Measurements from ENCODE around the gene ETV4. TPM values are rescaled to one million over a fixed set of nuclear protein-coding genes. Genes with fewer than 3 reads are reported as not detected.

The ETV4 gene
- total RNA-seq = 0.41 TPM

- FAIRE-seq = peak; percentile 80
Measured at GRCh38 chr17:43546319-43547188, at the start of gene ETV4. ETV4 (minus strand) TSS chr17:43546340; CDS start chr17:43545617, 723 bp downstream.

GRCh38 chr17:43595466-43595865 lies 49.3 kb upstream of the ETV4 start:
- no peak for DNase-seq (ENCODE audit: low spot score in 2 of 2)
- FAIRE-seq = no peak

More at GRCh38 chr17:43546319-43547188, at the start of gene ETV4:
- DNase-seq (ENCODE audit: low spot score in 2 of 2) = peak; percentile 95 to 98

- no peak for FAIRE-seq
Measured at GRCh38 chr17:43591779-43592562, 45.8 kb upstream of the ETV4 start.

GRCh38 chr17:43591001-43591400 lies 44.9 kb upstream of the ETV4 start:
- FAIRE-seq (no peak), DNase-seq (ENCODE audit: low spot score in 2 of 2) (no peak)

More at GRCh38 chr17:43591779-43592562, 45.8 kb upstream of the ETV4 start:
- peak in 1 of 2 donors; percentile 25 for DNase-seq (ENCODE audit: low spot score in 2 of 2)

GRCh38 chr17:43588664-43589435 lies 42.7 kb upstream of the ETV4 start:
- no peak for DNase-seq (ENCODE audit: low spot score in 2 of 2)
- FAIRE-seq = no peak

- no peak for FAIRE-seq
- no peak for DNase-seq (ENCODE audit: low spot score in 2 of 2)
Measured at GRCh38 chr17:43588121-43588520, 42.0 kb upstream of the ETV4 start.

- no peak for FAIRE-seq
- DNase-seq (ENCODE audit: low spot score in 2 of 2) = no peak
Measured at GRCh38 chr17:43587647-43588046, 41.5 kb upstream of the ETV4 start.

- FAIRE-seq = no peak
- no peak for DNase-seq (ENCODE audit: low spot score in 2 of 2)
Measured at GRCh38 chr17:43584666-43585102, 38.5 kb upstream of the ETV4 start.

GRCh38 chr17:43583332-43583731 lies 37.2 kb upstream of the ETV4 start:
- FAIRE-seq = no peak
- DNase-seq (ENCODE audit: low spot score in 2 of 2) = no peak

GRCh38 chr17:43581613-43582012 lies 35.5 kb upstream of the ETV4 start:
- DNase-seq (ENCODE audit: low spot score in 2 of 2) = no peak
- no peak for FAIRE-seq

- no peak for FAIRE-seq
- DNase-seq (ENCODE audit: low spot score in 2 of 2) = no peak
Measured at GRCh38 chr17:43581130-43581529, 35.0 kb upstream of the ETV4 start.

GRCh38 chr17:43579566-43580140 lies 33.5 kb upstream of the ETV4 start:
- DNase-seq (ENCODE audit: low spot score in 2 of 2) (no peak), FAIRE-seq (no peak)

- FAIRE-seq = no peak
- DNase-seq (ENCODE audit: low spot score in 2 of 2) = no peak
Measured at GRCh38 chr17:43578699-43579565, 32.8 kb upstream of the ETV4 start.

- no peak for DNase-seq (ENCODE audit: low spot score in 2 of 2)
- no peak for FAIRE-seq
Measured at GRCh38 chr17:43578404-43578698, 32.2 kb upstream of the ETV4 start.

- FAIRE-seq (no peak), DNase-seq (ENCODE audit: low spot score in 2 of 2) (no peak)
Measured at GRCh38 chr17:43577664-43578403, 31.7 kb upstream of the ETV4 start.

- DNase-seq (ENCODE audit: low spot score in 2 of 2) (peak; percentile 46 to 77), FAIRE-seq (no peak)
Measured at GRCh38 chr17:43576563-43577229, 30.6 kb upstream of the ETV4 start.

GRCh38 chr17:43574896-43575525 lies 28.9 kb upstream of the ETV4 start:
- DNase-seq (ENCODE audit: low spot score in 2 of 2) (no peak), FAIRE-seq (no peak)

- DNase-seq (ENCODE audit: low spot score in 2 of 2) (no peak), FAIRE-seq (no peak)
Measured at GRCh38 chr17:43574348-43574747, 28.2 kb upstream of the ETV4 start.
